HL-60 (cell line): ENCODE results near the gene PNPLA1.

ENCODE experiments used
- CTCF ChIP-seq: IDR thresholded peaks from one replicate; pipeline ENCODE4 v1.5.1; 2011; ENCODE audit warnings: low read length, control low read depth, inconsistent platforms; ENCODE audit not compliant: insufficient read depth
- GABPA ChIP-seq: IDR thresholded peaks from 2 replicates; pipeline ENCODE4 v1.6.1; 2012; ENCODE audit warnings: low read depth
- POLR2AphosphoS5 ChIP-seq: IDR thresholded peaks from 2 replicates; pipeline ENCODE4 v1.6.1; 2012; ENCODE audit warnings: low read depth
- REST ChIP-seq: IDR thresholded peaks from 2 replicates; pipeline ENCODE4 v1.6.1; 2012; ENCODE audit warnings: low read depth; ENCODE audit not compliant: insufficient replicate concordance

- no peak for TF ChIP-seq CTCF
- TF ChIP-seq POLR2AphosphoS5: no peak
- TF ChIP-seq REST: no peak
- no peak for TF ChIP-seq GABPA
These were observed 70.4 kb downstream of the PNPLA1 start for GRCh38 chr6:36340306-36340617.
